Tibial nerve (tissue), 4 donors: ENCODE measurements around the gene RTF1. TPM values are rescaled to one million over a fixed set of nuclear protein-coding genes. Genes with fewer than 3 reads are reported as not detected.

Experiments used
- DNase-seq, 2 donors: peaks; one replicate each; pipeline ENCODE4 v3.0.0-alpha.2; 2019; ENCODE audit warnings: low spot score in 2 of 2
- H3K27ac ChIP-seq, 4 donors: fragments of 200-600 bp; sonication (generic) in 3 of 4; one replicate each; pipeline ENCODE4 v1.5.1; 2017 to 2019; ENCODE audit warnings: mild to moderate bottlenecking in 1 of 4
- H3K27me3 ChIP-seq, 2 donors: fragments of 200-600 bp; sonication (generic) in 1 of 2; one replicate each; pipeline versions ENCODE4 v1.5.1 to v1.6.0; 2017 to 2019
- H3K36me3 ChIP-seq, 3 donors: fragments of 200-600 bp; sonication (generic); one replicate each; pipeline ENCODE4 v1.5.1; 2018 to 2019
- H3K4me1 ChIP-seq, 4 donors: fragments of 200-600 bp; sonication (generic) in 3 of 4; one replicate each; pipeline ENCODE4 v1.5.1; 2017 to 2019
- H3K4me3 ChIP-seq, 4 donors: fragments of 200-600 bp; sonication (generic) in 3 of 4; one replicate each; pipeline ENCODE4 v1.5.1; 2017 to 2019; ENCODE audit warnings: mild to moderate bottlenecking in 1 of 4, moderate library complexity in 1 of 4
- H3K9me3 ChIP-seq, 4 donors: fragments of 200-600 bp; sonication (generic) in 3 of 4; one replicate each; pipeline ENCODE4 v1.5.1; 2017 to 2019
- CTCF ChIP-seq, 5 experiments: fragments of 200-600 bp in 3 of 5; fragments of 450-650 bp in 2 of 5; sonication (generic) in 3 of 5; IDR thresholded peaks; one replicate each; pipeline ENCODE4 v1.5.1; 2016 to 2019; ENCODE audit warnings: antibody characterized with exemption in 5 of 5, mild to moderate bottlenecking in 3 of 5, moderate library complexity in 2 of 5
- EP300 ChIP-seq, 2 donors: sonication (generic); formaldehyde crosslinking; IDR thresholded peaks; one replicate each; pipeline ENCODE4 v1.6.1; 2017; ENCODE audit warnings: antibody characterized with exemption in 2 of 2, mild to moderate bottlenecking in 1 of 2
- POLR2A ChIP-seq, 2 donors: fragments of 450-650 bp; IDR thresholded peaks; one replicate each; pipeline ENCODE4 v1.6.1; 2017; ENCODE audit warnings: antibody characterized with exemption in 2 of 2, mild to moderate bottlenecking in 2 of 2, moderate library complexity in 2 of 2
- WGBS, 2 donors: methylation state at CpG; one replicate each; pipeline ENCODE4 v1.1.5; 2018; 5-methylcytosine and 5-hydroxymethylcytosine counted together
- total RNA-seq, 4 donors: library from RNA; depleted of rRNA; stranded (reverse); fragments of >200 nt; gene quantifications; one replicate each; pipeline ENCODE4 v1.1.0, GENCODE V29; 2016

The RTF1 gene
- total RNA-seq, 4 donors from 2014 or later: 22.2 to 72.6 (median 29.0) TPM

- no peak for DNase-seq
- H3K27me3 ChIP-seq: peaks cover 3 to 87% of the 10 kb centered on the region in 2 donors
- H3K4me3 ChIP-seq: peak overlapping the region; percentile 49 to 76 (median 71)
- 6 to 10% methylated on average over 15 of the region's 15 CpGs for WGBS, 2 donors
- H3K4me1 ChIP-seq: peaks cover 0 to 35% (median 29%) of the 10 kb centered on the region in 4 donors
- H3K27ac ChIP-seq: peak overlapping the region in 1 of 4 donors; percentile 80
- TF ChIP-seq CTCF (IDR thresholded peaks at IDR 0.05) (no peak), POLR2A (IDR thresholded peaks at IDR 0.05) (no peak), EP300 (IDR thresholded peaks at IDR 0.05) (no peak)
- H3K9me3 ChIP-seq: no peaks in the 10 kb centered on the region
- H3K36me3 ChIP-seq: no peaks in the 10 kb centered on the region
These were observed 75.8 kb downstream of the RTF1 start for GRCh38 chr15:41492597-41493204.

- DNase-seq: peak; percentile 16 to 26
- peaks cover 0 to 35% (median 29%) of the 10 kb centered on the region in 4 donors for H3K4me1 ChIP-seq
- H3K9me3 ChIP-seq: no peaks in the 10 kb centered on the region
- peaks cover 3 to 91% of the 10 kb centered on the region in 2 donors for H3K27me3 ChIP-seq
- peak within 1 kb of the TSS in 2 of 4 donors; percentile 68 to 80 for H3K27ac ChIP-seq
- TF ChIP-seq EP300 (IDR thresholded peaks at IDR 0.05): no peak
- TF ChIP-seq POLR2A (IDR thresholded peaks at IDR 0.05): no peak
- TF ChIP-seq CTCF (IDR thresholded peaks at IDR 0.05): no peak
- 1% methylated on average over 25 to 28 of the region's 60 CpGs for WGBS, 2 donors
- no peaks in the 10 kb centered on the region for H3K36me3 ChIP-seq
- H3K4me3 ChIP-seq: peak within 1 kb of the TSS; percentile 49 to 76 (median 71)
These were observed 76.5 kb downstream of the RTF1 start, which contains the start of gene ITPKA for GRCh38 chr15:41493205-41493901. Gene ITPKA (plus strand): TSS chr15:41493874. CDS start chr15:41493928, 54 bp downstream.

GRCh38 chr15:41493902-41494189 lies 77.0 kb downstream of the RTF1 start:
- WGBS, 2 donors: 0 to 1% methylated on average over 8 to 13 of the region's 41 CpGs
- Histone ChIP-seq H3K27me3 (peaks cover 3 to 91% of the 10 kb centered on the region in 2 donors), H3K36me3 (no peaks in the 10 kb centered on the region), H3K27ac (peak overlapping the region in 1 of 4 donors; percentile 55), H3K4me1 (peaks cover 0 to 35% (median 29%) of the 10 kb centered on the region in 4 donors), H3K4me3 (peak overlapping the region; percentile 28 to 73 (median 59)), H3K9me3 (no peaks in the 10 kb centered on the region)
- TF ChIP-seq POLR2A (IDR thresholded peaks at IDR 0.05) (no peak), CTCF (IDR thresholded peaks at IDR 0.05) (no peak), EP300 (IDR thresholded peaks at IDR 0.05) (no peak)
- no peak for DNase-seq

GRCh38 chr15:41494190-41494921 lies 77.5 kb downstream of the RTF1 start:
- Histone ChIP-seq H3K4me3 (peak overlapping the region; percentile 28 to 73 (median 59)), H3K9me3 (no peaks in the 10 kb centered on the region), H3K4me1 (peaks cover 0 to 35% (median 29%) of the 10 kb centered on the region in 4 donors), H3K27ac (peak overlapping the region in 1 of 4 donors; percentile 55), H3K27me3 (peaks cover 3 to 91% of the 10 kb centered on the region in 2 donors), H3K36me3 (no peaks in the 10 kb centered on the region)
- DNase-seq: no peak
- WGBS, 2 donors: 1 to 2% methylated on average over 28 to 35 of the region's 77 CpGs
- TF ChIP-seq CTCF (IDR thresholded peaks at IDR 0.05) (no peak), POLR2A (IDR thresholded peaks at IDR 0.05) (no peak), EP300 (IDR thresholded peaks at IDR 0.05) (no peak)
